Small intestine (tissue), 7 donors: ENCODE measurements around the gene EPHA7. TPM values are rescaled to one million over a fixed set of nuclear protein-coding genes. Genes with fewer than 3 reads are reported as not detected.
A peak's percentile ranks its signal among the peaks of the same experiment; 100 is the strongest.

ENCODE experiments used
- DNase-seq, 2 donors: peaks; one replicate each; pipeline versions ENCODE4 v3.0.0 to v3.0.0-alpha.2; 2013
- FAIRE-seq: peaks from 2 replicates; lab custom pipeline; 2012; peaks lifted over from hg19 to GRCh38; lab: Jason Lieb, UNC
- H3K27ac ChIP-seq, 3 donors: one replicate each; pipeline ENCODE4 v1.5.1; 2013; ENCODE audit warnings: low read length in 2 of 3, mild to moderate bottlenecking in 2 of 3, control low read depth in 1 of 3, inconsistent platforms in 1 of 3, low read depth in 1 of 3, moderate library complexity in 1 of 3
- H3K27me3 ChIP-seq, 3 donors: one replicate each; pipeline ENCODE4 v1.6.1; 2013; ENCODE audit warnings: low read length in 3 of 3, inconsistent platforms in 1 of 3; ENCODE audit not compliant: control insufficient read depth in 3 of 3, insufficient read depth in 3 of 3
- H3K36me3 ChIP-seq, 3 donors: one replicate each; pipeline ENCODE4 v1.6.1; 2013; ENCODE audit warnings: low read length in 3 of 3, inconsistent platforms in 1 of 3, low read depth in 1 of 3, mild to moderate bottlenecking in 1 of 3, moderate library complexity in 1 of 3; ENCODE audit not compliant: control insufficient read depth in 3 of 3, insufficient read depth in 2 of 3
- H3K4me1 ChIP-seq, 3 donors: one replicate each; pipeline ENCODE4 v1.6.1; 2013; ENCODE audit warnings: low read length in 2 of 3, inconsistent platforms in 1 of 3, low read depth in 1 of 3, mild to moderate bottlenecking in 1 of 3, moderate library complexity in 1 of 3; ENCODE audit not compliant: control insufficient read depth in 3 of 3, insufficient read depth in 2 of 3
- H3K4me3 ChIP-seq, 3 donors: one replicate each; pipeline ENCODE4 v1.5.1; 2013; ENCODE audit warnings: low read length in 3 of 3, control low read depth in 1 of 3, inconsistent platforms in 1 of 3, low read depth in 1 of 3, mild to moderate bottlenecking in 1 of 3, moderate library complexity in 1 of 3
- H3K9me3 ChIP-seq, 2 donors: one replicate each; pipeline ENCODE4 v1.6.1; 2013; ENCODE audit warnings: low read depth in 1 of 2, low read length in 1 of 2; ENCODE audit not compliant: control insufficient read depth in 2 of 2, insufficient read depth in 1 of 2
- WGBS, 3 donors: extraction: QIAGEN DNeasy Blood & Tissue Kit; methylation state at CpG; one replicate each; pipeline ENCODE4 v1.1.7; 2013; 5-methylcytosine and 5-hydroxymethylcytosine counted together
- polyA plus RNA-seq, 4 donors: library from polyadenylated mRNA; stranded (reverse) in 3 of 4; unstranded in 1 of 4; fragments of 200-250 nt in 3 of 4; fragments of 120-200 nt in 1 of 4; gene quantifications; one replicate each; pipeline versions ENCODE4 v1.2.1 to v1.2.3, GENCODE V29; 2013
- donor health status: healthy with polysubstance abuse.
- donor health status: control.
- donor health status: control.
- donor health status: Bipolar disorder and iron deficiency.
- donor health status: healthy.

EPHA7 gene
- polyA plus RNA-seq, 4 donors: 0.27 to 3.0 (median 1.1) TPM; not detected in 1

- H3K27me3 ChIP-seq: no peaks in the 10 kb centered on the region
- no peak for FAIRE-seq
- DNase-seq: no peak
- H3K36me3 ChIP-seq: no peaks in the 10 kb centered on the region
- H3K4me1 ChIP-seq: no peaks in the 10 kb centered on the region
- no peak overlapping the region for H3K27ac ChIP-seq
- peaks cover 0 to 2% of the 10 kb centered on the region in 2 donors for H3K9me3 ChIP-seq
- H3K4me3 ChIP-seq: no peak overlapping the region
- 58 to 87% (median 78%) methylated on average over 1 of the region's 1 CpG for WGBS, 3 donors
Measured at GRCh38 chr6:93196406-93196970, 222.9 kb downstream of the EPHA7 start.

GRCh38 chr6:93194480-93194879, 224.9 kb downstream of the EPHA7 start:
- FAIRE-seq (no peak), DNase-seq (no peak)
- Histone ChIP-seq H3K36me3 (no peaks in the 10 kb centered on the region), H3K4me1 (no peaks in the 10 kb centered on the region), H3K4me3 (no peak overlapping the region), H3K27ac (no peak overlapping the region), H3K27me3 (no peaks in the 10 kb centered on the region), H3K9me3 (peaks cover 0 to under 1% of the 10 kb centered on the region in 2 donors)

GRCh38 chr6:93193868-93194267, 225.5 kb downstream of the EPHA7 start:
- H3K27me3 ChIP-seq: no peaks in the 10 kb centered on the region
- H3K36me3 ChIP-seq: no peaks in the 10 kb centered on the region
- H3K4me3 ChIP-seq: no peak overlapping the region
- peak; percentile 10 for FAIRE-seq
- H3K4me1 ChIP-seq: no peaks in the 10 kb centered on the region
- H3K27ac ChIP-seq: no peak overlapping the region
- DNase-seq: no peak
- 63 to 68% (median 65%) methylated on average over 2 of the region's 2 CpGs for WGBS, 3 donors
- H3K9me3 ChIP-seq: no peaks in the 10 kb centered on the region
